HG03378 (cell line): ENCODE results near the gene TUBB8.
"Not testable (repeated sequence)": the region's sequence is repeated elsewhere in the genome, so short reads cannot be mapped to it uniquely, and the experiment has no call there.

Experiments used
- ATAC-seq: cut with Tn5 transposase; IDR thresholded peaks from one replicate; pipeline ENCODE4 v1.9.1; 2021; ENCODE audit warnings: mild to moderate bottlenecking, moderate library complexity; ENCODE audit not compliant: unreplicated experiment

TUBB8 gene

GRCh38 chr10:49926-50325 is 830 bp upstream of the TUBB8 start:
- ATAC-seq: not testable (repeated sequence)

GRCh38 chr10:47864-48263 is 1.2 kb downstream of the TUBB8 start:
- not testable (repeated sequence) for ATAC-seq

- not testable (repeated sequence) for ATAC-seq
Observed at GRCh38 chr10:13315-13635, 35.8 kb downstream of the TUBB8 start.

GRCh38 chr10:12444-13314 is 36.4 kb downstream of the TUBB8 start:
- ATAC-seq: not testable (repeated sequence)

- ATAC-seq: not testable (repeated sequence)
Observed at GRCh38 chr10:11260-11659, 37.8 kb downstream of the TUBB8 start.

- ATAC-seq: not testable (repeated sequence)
Observed at GRCh38 chr10:10261-10971, 38.7 kb downstream of the TUBB8 start.
